LNCAP (cell line): ENCODE measurements around the gene PLCB4.

Experiments used
- CTCF ChIP-seq: fragments of 450-650 bp; IDR thresholded peaks from 2 replicates; pipeline ENCODE4 v1.5.1; 2017; ENCODE audit warnings: mild to moderate bottlenecking

PLCB4 gene

GRCh38 chr20:9411833-9412232, 342.9 kb downstream of the PLCB4 start:
- TF ChIP-seq CTCF = no peak

GRCh38 chr20:9412309-9412708, 343.4 kb downstream of the PLCB4 start:
- no peak for TF ChIP-seq CTCF

- no peak for TF ChIP-seq CTCF
Observed at GRCh38 chr20:9413001-9413400, 344.1 kb downstream of the PLCB4 start.

- TF ChIP-seq CTCF = no peak
Observed at GRCh38 chr20:9415426-9415825, 346.5 kb downstream of the PLCB4 start.

- no peak for TF ChIP-seq CTCF
Observed at GRCh38 chr20:9416421-9416820, 347.5 kb downstream of the PLCB4 start.

GRCh38 chr20:9417665-9418064, 348.8 kb downstream of the PLCB4 start:
- TF ChIP-seq CTCF = no peak

GRCh38 chr20:9422321-9423057, 353.6 kb downstream of the PLCB4 start:
- no peak for TF ChIP-seq CTCF

- TF ChIP-seq CTCF = no peak
Observed at GRCh38 chr20:9424551-9424950, 355.7 kb downstream of the PLCB4 start.
